Lower leg skin (tissue), 3 donors: ENCODE measurements around the gene NAALADL2.

Experiments used
- POLR2A ChIP-seq, 2 donors: fragments of 450-650 bp; IDR thresholded peaks; one replicate each; pipeline ENCODE4 v1.6.1; 2016 to 2017; ENCODE audit warnings: antibody characterized with exemption in 2 of 2, mild to moderate bottlenecking in 1 of 2, moderate library complexity in 1 of 2
- TF ChIP-seq, protein P1 (sequence below), 3 donors: fragments of 450-650 bp; IDR thresholded peaks; one replicate each; pipeline ENCODE4 v1.5.1; 2016; ENCODE audit warnings: antibody characterized with exemption in 3 of 3, mild to moderate bottlenecking in 3 of 3, moderate library complexity in 2 of 3

- TF ChIP-seq, protein P1, sequence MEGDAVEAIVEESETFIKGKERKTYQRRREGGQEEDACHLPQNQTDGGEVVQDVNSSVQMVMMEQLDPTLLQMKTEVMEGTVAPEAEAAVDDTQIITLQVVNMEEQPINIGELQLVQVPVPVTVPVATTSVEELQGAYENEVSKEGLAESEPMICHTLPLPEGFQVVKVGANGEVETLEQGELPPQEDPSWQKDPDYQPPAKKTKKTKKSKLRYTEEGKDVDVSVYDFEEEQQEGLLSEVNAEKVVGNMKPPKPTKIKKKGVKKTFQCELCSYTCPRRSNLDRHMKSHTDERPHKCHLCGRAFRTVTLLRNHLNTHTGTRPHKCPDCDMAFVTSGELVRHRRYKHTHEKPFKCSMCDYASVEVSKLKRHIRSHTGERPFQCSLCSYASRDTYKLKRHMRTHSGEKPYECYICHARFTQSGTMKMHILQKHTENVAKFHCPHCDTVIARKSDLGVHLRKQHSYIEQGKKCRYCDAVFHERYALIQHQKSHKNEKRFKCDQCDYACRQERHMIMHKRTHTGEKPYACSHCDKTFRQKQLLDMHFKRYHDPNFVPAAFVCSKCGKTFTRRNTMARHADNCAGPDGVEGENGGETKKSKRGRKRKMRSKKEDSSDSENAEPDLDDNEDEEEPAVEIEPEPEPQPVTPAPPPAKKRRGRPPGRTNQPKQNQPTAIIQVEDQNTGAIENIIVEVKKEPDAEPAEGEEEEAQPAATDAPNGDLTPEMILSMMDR (IDR thresholded peaks at IDR 0.05): no peak
- no peak for TF ChIP-seq POLR2A (IDR thresholded peaks at IDR 0.05)
Measured at GRCh38 chr3:174846055-174846454, 13.1 kb upstream of the NAALADL2 start.
